ENCODE measurements around the gene SRRM4. TPM values are rescaled to one million over a fixed set of nuclear protein-coding genes. Genes with fewer than 3 reads are reported as not detected.

Gene SRRM4
- polyA plus RNA-seq, 1 donor (not counting 4 experiments of a cell fraction or from before 2014, with no cell fraction given) = not detected

- FAIRE-seq (no peak), DNase-seq (ENCODE audit: low read depth, low spot score) (no peak)
- Histone ChIP-seq H3K27me3 (ENCODE audit: control insufficient read depth, extremely low read depth, insufficient read depth, low read length) (no peaks in the 10 kb centered on the region), H3K9me3 (ENCODE audit: control insufficient read depth, low read depth, low read length) (no peaks in the 10 kb centered on the region), H3K79me2 (ENCODE audit: control insufficient read depth, insufficient read depth, low read length) (no peaks in the 10 kb centered on the region), H3K36me3 (ENCODE audit: control insufficient read depth in 2 of 2, extremely low read depth in 1 of 2, insufficient read depth in 2 of 2, low read length in 2 of 2) (no peaks in the 10 kb centered on the region), H3K4me3 (ENCODE audit: control insufficient read depth in 2 of 3, extremely low read depth in 1 of 3, insufficient read depth in 2 of 3, low read depth in 1 of 3, low read length in 3 of 3) (no peak overlapping the region), H3K9ac (ENCODE audit: control insufficient read depth, extremely low read depth, insufficient read depth, low read length) (no peak overlapping the region), H2AFZ (ENCODE audit: control insufficient read depth, low read length) (no peak overlapping the region), H4K20me1 (ENCODE audit: control insufficient read depth, extremely low read depth, insufficient read depth, low read length) (no peaks in the 10 kb centered on the region), H3K9me1 (ENCODE audit: control insufficient read depth, extremely low read depth, insufficient read depth, low read length) (no peaks in the 10 kb centered on the region), H3K4me1 (ENCODE audit: control insufficient read depth, extremely low read depth, insufficient read depth, low read length) (no peaks in the 10 kb centered on the region), H3K27ac (ENCODE audit: control insufficient read depth, insufficient read depth, low read length) (no peak overlapping the region), H3K4me2 (ENCODE audit: control insufficient read depth, extremely low read depth, insufficient read depth, low read depth, low read length) (no peak overlapping the region)
- dilution Hi-C loops (cut with MboI; ENCODE audit: extremely low pct_ligation_motif_present, low sequenced_read_pairs) = no loop called here
- no peak for TF ChIP-seq EZH2 (IDR thresholded peaks at IDR 0.05; ENCODE audit: low read length)
- TF ChIP-seq CTCF (optimal IDR thresholded peaks at IDR 0.05 in 1 of 3, IDR thresholded peaks at IDR 0.05 in 1 of 3, conservative IDR thresholded peaks at IDR 0.05 in 1 of 3; ENCODE audit: extremely low read depth in 1 of 3, insufficient read depth in 2 of 3, low read length in 3 of 3) = no peak
Observed at GRCh38 chr12:119198440-119198839, 217.1 kb downstream of the SRRM4 start.

GRCh38 chr12:119200601-119201000 is 219.3 kb downstream of the SRRM4 start:
- no peaks in the 10 kb centered on the region for H3K27me3 ChIP-seq (ENCODE audit: control insufficient read depth, extremely low read depth, insufficient read depth, low read length)
- TF ChIP-seq EZH2 (IDR thresholded peaks at IDR 0.05; ENCODE audit: low read length) (no peak), CTCF (optimal IDR thresholded peaks at IDR 0.05 in 1 of 3, IDR thresholded peaks at IDR 0.05 in 1 of 3, conservative IDR thresholded peaks at IDR 0.05 in 1 of 3; ENCODE audit: extremely low read depth in 1 of 3, insufficient read depth in 2 of 3, low read length in 3 of 3) (no peak)
- dilution Hi-C loops (cut with MboI; ENCODE audit: extremely low pct_ligation_motif_present, low sequenced_read_pairs) = no loop called here

More at GRCh38 chr12:119200601-119201000, 219.3 kb downstream of the SRRM4 start:
- Histone ChIP-seq H3K4me3 (ENCODE audit: control insufficient read depth in 2 of 3, extremely low read depth in 1 of 3, insufficient read depth in 2 of 3, low read depth in 1 of 3, low read length in 3 of 3) (no peak overlapping the region), H3K9me1 (ENCODE audit: control insufficient read depth, extremely low read depth, insufficient read depth, low read length) (no peaks in the 10 kb centered on the region), H2AFZ (ENCODE audit: control insufficient read depth, low read length) (no peak overlapping the region), H3K9me3 (ENCODE audit: control insufficient read depth, low read depth, low read length) (no peaks in the 10 kb centered on the region), H3K4me1 (ENCODE audit: control insufficient read depth, extremely low read depth, insufficient read depth, low read length) (no peaks in the 10 kb centered on the region), H3K36me3 (ENCODE audit: control insufficient read depth in 2 of 2, extremely low read depth in 1 of 2, insufficient read depth in 2 of 2, low read length in 2 of 2) (no peaks in the 10 kb centered on the region), H3K9ac (ENCODE audit: control insufficient read depth, extremely low read depth, insufficient read depth, low read length) (no peak overlapping the region), H3K79me2 (ENCODE audit: control insufficient read depth, insufficient read depth, low read length) (no peaks in the 10 kb centered on the region), H3K4me2 (ENCODE audit: control insufficient read depth, extremely low read depth, insufficient read depth, low read depth, low read length) (no peak overlapping the region), H4K20me1 (ENCODE audit: control insufficient read depth, extremely low read depth, insufficient read depth, low read length) (no peaks in the 10 kb centered on the region), H3K27ac (ENCODE audit: control insufficient read depth, insufficient read depth, low read length) (no peak overlapping the region)
- DNase-seq (ENCODE audit: low read depth, low spot score) (no peak), FAIRE-seq (no peak)

Data from keratinocyte (primary cell).